Raji (cell line): ENCODE data around the gene PF4V1.

Experiments
- POLR2A ChIP-seq: IDR thresholded peaks from 2 replicates; pipeline ENCODE4 v1.6.1; 2011; ENCODE audit warnings: low read depth, low read length, control low read depth; ENCODE audit not compliant: insufficient read depth

Gene PF4V1

GRCh38 chr4:73853246-73853704 is at the start of gene PF4V1:
Gene PF4V1, plus strand, starts transcription at chr4:73853296. Its CDS starts 67 bp downstream, at chr4:73853363.
- TF ChIP-seq POLR2A: no peak

GRCh38 chr4:73810191-73810590 is 42.9 kb upstream of the PF4V1 start:
- TF ChIP-seq POLR2A: no peak

- TF ChIP-seq POLR2A: no peak
Observed at GRCh38 chr4:73811841-73812240, 41.3 kb upstream of the PF4V1 start.

- TF ChIP-seq POLR2A: no peak
Observed at GRCh38 chr4:73814679-73815078, 38.4 kb upstream of the PF4V1 start.

- TF ChIP-seq POLR2A: no peak
Observed at GRCh38 chr4:73815145-73815544, 38.0 kb upstream of the PF4V1 start.

- no peak for TF ChIP-seq POLR2A
Observed at GRCh38 chr4:73816814-73817213, 36.3 kb upstream of the PF4V1 start.

- no peak for TF ChIP-seq POLR2A
Observed at GRCh38 chr4:73817341-73817740, 35.8 kb upstream of the PF4V1 start.

- no peak for TF ChIP-seq POLR2A
Observed at GRCh38 chr4:73821325-73821724, 31.8 kb upstream of the PF4V1 start.

- no peak for TF ChIP-seq POLR2A
Observed at GRCh38 chr4:73822389-73822788, 30.7 kb upstream of the PF4V1 start.

GRCh38 chr4:73822812-73823504 is 30.1 kb upstream of the PF4V1 start:
- TF ChIP-seq POLR2A: no peak

GRCh38 chr4:73823760-73824159 is 29.3 kb upstream of the PF4V1 start:
- no peak for TF ChIP-seq POLR2A

- no peak for TF ChIP-seq POLR2A
Observed at GRCh38 chr4:73828956-73829355, 24.1 kb upstream of the PF4V1 start.

- TF ChIP-seq POLR2A: no peak
Observed at GRCh38 chr4:73831569-73831968, 21.5 kb upstream of the PF4V1 start.

- no peak for TF ChIP-seq POLR2A
Observed at GRCh38 chr4:73832651-73833237, 20.4 kb upstream of the PF4V1 start.

- TF ChIP-seq POLR2A: no peak
Observed at GRCh38 chr4:73836373-73837279, 16.5 kb upstream of the PF4V1 start, which contains the start of gene CXCL6. Gene CXCL6, plus strand, starts transcription at chr4:73836678. Its CDS starts 73 bp downstream, at chr4:73836751.
